RWPE1 (cell line): ENCODE measurements around the gene FREM1.

Experiments used
- CTCF ChIA-PET: fragments of 350-600 bp; sonication (Branson Sonifier 250); formaldehyde crosslinking; extraction: SDS; loops from one replicate; lab custom pipeline; 2021; lab: Yijun Ruan, JAX
- POLR2A ChIA-PET: fragments of 400-600 bp; formaldehyde crosslinking; extraction: SDS; loops from one replicate; lab custom pipeline; 2020; ENCODE audit warnings: antibody characterized with exemption; ENCODE audit not compliant: low non-redundant PET; lab: Yijun Ruan, JAX
- DNase-seq: peaks from one replicate; pipeline ENCODE4 v3.0.0; 2012; ENCODE audit warnings: low spot score
- H3K27ac ChIP-seq: fragments of 450-650 bp; 2 replicates; pipeline ENCODE4 v1.5.1; 2017
- CTCF ChIP-seq: fragments of 450-650 bp; conservative IDR thresholded peaks from 2 replicates; pipeline ENCODE4 v1.5.1; 2017; ENCODE audit warnings: low read depth, mild to moderate bottlenecking

FREM1 gene

GRCh38 chr9:14722391-14723035, 187.7 kb downstream of the FREM1 start, which contains the start of gene CER1:
Gene CER1 (minus strand): TSS chr9:14722733. CDS start chr9:14722672, 61 bp downstream.
- no peak within 1 kb of the TSS for H3K27ac ChIP-seq
- POLR2A ChIA-PET = no interaction called here
- DNase-seq = no peak
- no peak for TF ChIP-seq CTCF
- CTCF ChIA-PET = no interaction called here

- no peak overlapping the region for H3K27ac ChIP-seq
- ChIA-PET POLR2A (no interaction called here), CTCF (no interaction called here)
- no peak for DNase-seq
- TF ChIP-seq CTCF = no peak
These were observed 190.9 kb downstream of the FREM1 start for GRCh38 chr9:14719231-14719923.

- no peak for TF ChIP-seq CTCF
- ChIA-PET CTCF (interaction anchor here (0.6 kb wide), 1 partner anchor 62 kb away, joined by 3 read pairs; no protein-coding TSS in a partner anchor), POLR2A (no interaction called here)
- no peak for DNase-seq
- no peak overlapping the region for H3K27ac ChIP-seq
These were observed 195.1 kb downstream of the FREM1 start for GRCh38 chr9:14715102-14715501.

GRCh38 chr9:14713187-14713767, 197.0 kb downstream of the FREM1 start:
- CTCF ChIA-PET = interaction anchor here (0.6 kb wide), 1 partner anchor 19 kb away, joined by 4 read pairs; no protein-coding TSS in a partner anchor
- POLR2A ChIA-PET = no interaction called here
- DNase-seq = peak; percentile 14
- H3K27ac ChIP-seq = no peak overlapping the region
- no peak for TF ChIP-seq CTCF

- no peak overlapping the region for H3K27ac ChIP-seq
- CTCF ChIA-PET = no interaction called here
- POLR2A ChIA-PET = no interaction called here
- TF ChIP-seq CTCF = no peak
- DNase-seq = peak; percentile 8
These were observed 199.4 kb downstream of the FREM1 start for GRCh38 chr9:14710804-14711203.

- ChIA-PET POLR2A (no interaction called here), CTCF (no interaction called here)
- no peak for DNase-seq
- no peak for TF ChIP-seq CTCF
- no peak overlapping the region for H3K27ac ChIP-seq
These were observed 203.6 kb downstream of the FREM1 start for GRCh38 chr9:14706530-14707140.
